ENCODE measurements around the gene COPS9.

The COPS9 gene

GRCh38 chr2:240125742-240126141 lies 10.4 kb downstream of the COPS9 start:
- H3K27ac ChIP-seq (ENCODE audit: low read depth, low read length): no peak overlapping the region
- H3K4me1 ChIP-seq (ENCODE audit: control insufficient read depth, insufficient read depth, low read length): no peaks in the 10 kb centered on the region
- peaks cover 25% of the 10 kb centered on the region for H3K36me3 ChIP-seq (ENCODE audit: control insufficient read depth, insufficient read depth, low read length)
- H3K9ac ChIP-seq (ENCODE audit: low read length): no peak overlapping the region
- no peaks in the 10 kb centered on the region for H3K27me3 ChIP-seq (ENCODE audit: control insufficient read depth, insufficient read depth, low read length)
- no peak overlapping the region for H3K4me3 ChIP-seq (ENCODE audit: low read length)

DNA sequence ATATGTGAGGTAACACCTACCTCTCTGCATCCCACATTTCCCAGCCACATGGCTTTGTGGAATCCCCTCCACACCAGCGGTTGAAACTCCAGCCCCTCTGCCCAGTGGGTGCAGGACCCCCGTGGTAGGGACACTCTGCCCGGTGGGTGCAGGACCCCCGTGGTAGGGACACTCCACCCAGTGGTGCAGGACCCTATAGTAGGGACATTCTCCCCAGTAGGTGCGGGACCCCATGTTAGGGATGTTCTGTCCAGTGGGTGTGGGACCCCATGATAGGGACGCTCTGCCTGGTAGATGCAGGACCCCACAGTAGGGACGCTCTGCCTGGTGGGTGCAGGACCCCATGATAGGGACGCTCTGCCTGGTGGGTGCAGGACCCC lies 11.5 kb downstream of the COPS9 start:
- H3K27ac ChIP-seq (ENCODE audit: low read depth, low read length): no peak overlapping the region

DNA sequence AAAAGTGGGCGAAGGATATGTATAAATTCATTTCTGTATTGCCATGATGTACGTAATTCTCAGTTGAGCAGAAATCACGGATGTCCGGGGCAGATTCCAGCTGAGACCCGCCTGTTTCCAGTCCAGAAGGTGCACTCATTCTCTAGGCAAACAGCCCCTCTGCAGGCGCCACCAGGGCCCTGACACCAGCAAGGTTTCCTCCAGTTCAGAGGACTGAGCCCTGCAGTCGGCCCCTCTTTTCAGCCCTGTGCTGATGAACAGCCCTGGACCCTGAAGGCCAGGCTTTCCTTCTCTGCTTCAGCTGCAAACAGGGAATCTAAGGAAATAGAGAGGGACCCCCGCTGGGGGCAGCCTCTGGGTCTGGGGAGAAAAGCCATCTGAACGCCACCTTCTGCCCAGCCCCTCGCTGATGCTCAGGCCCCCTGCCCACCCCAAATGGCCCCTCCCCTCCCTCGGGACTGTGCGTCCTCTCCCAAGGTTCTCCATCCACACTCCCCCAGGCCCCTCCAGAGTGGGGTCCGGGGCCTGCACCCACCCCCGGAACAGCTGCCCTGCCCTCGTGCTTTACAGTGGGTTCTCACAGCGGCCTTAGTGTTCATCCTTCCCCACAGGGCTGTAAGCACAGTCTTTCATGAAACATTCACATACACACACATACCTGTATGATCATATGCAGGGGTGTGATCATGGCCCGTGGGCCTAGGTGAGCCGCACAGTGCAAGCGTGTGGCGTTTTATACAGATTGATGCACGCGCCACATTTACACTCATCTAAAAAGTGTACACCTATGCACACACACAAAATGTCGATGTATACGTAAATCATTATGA lies 12.1 kb downstream of the COPS9 start:
- no peak overlapping the region for H3K4me3 ChIP-seq (ENCODE audit: low read length)
- H3K9ac ChIP-seq (ENCODE audit: low read length): no peak overlapping the region
- H3K27ac ChIP-seq (ENCODE audit: low read depth, low read length): no peak overlapping the region
- no peaks in the 10 kb centered on the region for H3K4me1 ChIP-seq (ENCODE audit: control insufficient read depth, insufficient read depth, low read length)
- H3K27me3 ChIP-seq (ENCODE audit: control insufficient read depth, insufficient read depth, low read length): no peaks in the 10 kb centered on the region
- peaks cover 12% of the 10 kb centered on the region for H3K36me3 ChIP-seq (ENCODE audit: control insufficient read depth, insufficient read depth, low read length)

More for the DNA sequence above, 11.5 kb downstream of the COPS9 start:
- no peaks in the 10 kb centered on the region for H3K27me3 ChIP-seq (ENCODE audit: control insufficient read depth, insufficient read depth, low read length)
- peaks cover 14% of the 10 kb centered on the region for H3K36me3 ChIP-seq (ENCODE audit: control insufficient read depth, insufficient read depth, low read length)
- H3K4me3 ChIP-seq (ENCODE audit: low read length): no peak overlapping the region
- H3K9ac ChIP-seq (ENCODE audit: low read length): no peak overlapping the region
- no peaks in the 10 kb centered on the region for H3K4me1 ChIP-seq (ENCODE audit: control insufficient read depth, insufficient read depth, low read length)

- Histone ChIP-seq H3K36me3 (ENCODE audit: control insufficient read depth, insufficient read depth, low read length) (no peaks in the 10 kb centered on the region), H3K4me1 (ENCODE audit: control insufficient read depth, insufficient read depth, low read length) (no peaks in the 10 kb centered on the region), H3K27ac (ENCODE audit: low read depth, low read length) (no peak overlapping the region), H3K9ac (ENCODE audit: low read length) (no peak overlapping the region), H3K4me3 (ENCODE audit: low read length) (no peak overlapping the region), H3K27me3 (ENCODE audit: control insufficient read depth, insufficient read depth, low read length) (no peaks in the 10 kb centered on the region)
Measured at GRCh38 chr2:240121675-240122074, 14.4 kb downstream of the COPS9 start.

- Histone ChIP-seq H3K4me3 (ENCODE audit: low read length) (no peak overlapping the region), H3K4me1 (ENCODE audit: control insufficient read depth, insufficient read depth, low read length) (no peaks in the 10 kb centered on the region), H3K27ac (ENCODE audit: low read depth, low read length) (no peak overlapping the region), H3K9ac (ENCODE audit: low read length) (no peak overlapping the region), H3K36me3 (ENCODE audit: control insufficient read depth, insufficient read depth, low read length) (no peaks in the 10 kb centered on the region), H3K27me3 (ENCODE audit: control insufficient read depth, insufficient read depth, low read length) (no peaks in the 10 kb centered on the region)
Measured at GRCh38 chr2:240121190-240121589, 14.9 kb downstream of the COPS9 start.

- H3K4me1 ChIP-seq (ENCODE audit: control insufficient read depth, insufficient read depth, low read length): no peaks in the 10 kb centered on the region
- H3K4me3 ChIP-seq (ENCODE audit: low read length): no peak overlapping the region
- H3K9ac ChIP-seq (ENCODE audit: low read length): no peak overlapping the region
- peaks cover 3% of the 10 kb centered on the region for H3K27me3 ChIP-seq (ENCODE audit: control insufficient read depth, insufficient read depth, low read length)
- no peak overlapping the region for H3K27ac ChIP-seq (ENCODE audit: low read depth, low read length)
- H3K36me3 ChIP-seq (ENCODE audit: control insufficient read depth, insufficient read depth, low read length): no peaks in the 10 kb centered on the region
Measured at GRCh38 chr2:240114233-240114632, 21.9 kb downstream of the COPS9 start.

DNA sequence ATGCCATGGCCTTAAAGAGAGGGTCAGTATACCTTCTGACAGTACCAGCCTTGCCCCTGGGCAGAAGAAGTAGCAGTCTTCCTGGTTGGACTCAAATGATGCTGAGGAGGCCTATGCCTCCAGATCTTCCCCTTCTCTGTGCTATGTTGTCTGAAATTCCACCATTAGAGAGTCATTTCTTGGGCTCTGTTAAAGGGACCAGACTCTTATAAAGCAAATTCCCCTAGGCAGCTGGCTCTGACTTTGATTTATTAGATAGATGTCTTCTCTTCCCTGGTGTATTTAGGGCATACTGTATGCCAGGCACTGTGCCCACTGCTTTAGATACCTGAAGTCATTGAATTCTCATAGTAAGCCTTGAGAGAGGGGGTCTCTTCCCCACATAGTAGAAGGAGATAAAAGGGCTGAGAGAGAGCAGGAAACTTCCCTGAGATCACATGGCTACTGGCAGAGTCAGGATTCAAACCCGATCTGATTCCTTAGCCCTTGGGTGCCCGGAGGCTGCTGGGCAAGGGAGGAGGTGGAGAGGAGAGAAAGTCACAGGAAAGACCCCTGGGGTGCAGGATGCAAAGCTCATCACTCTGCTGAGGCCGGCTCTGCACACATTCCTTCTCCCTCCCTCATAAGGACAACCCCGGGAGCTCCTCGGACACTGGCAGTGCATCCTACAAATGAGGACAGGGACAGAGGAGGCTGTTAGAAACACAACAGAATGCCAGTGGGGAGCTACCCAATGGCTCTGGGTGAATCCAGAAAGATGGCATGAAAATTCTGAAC lies 23.0 kb downstream of the COPS9 start:
- no peaks in the 10 kb centered on the region for H3K36me3 ChIP-seq (ENCODE audit: control insufficient read depth, insufficient read depth, low read length)
- H3K4me1 ChIP-seq (ENCODE audit: control insufficient read depth, insufficient read depth, low read length): no peaks in the 10 kb centered on the region
- H3K27me3 ChIP-seq (ENCODE audit: control insufficient read depth, insufficient read depth, low read length): peaks cover 3% of the 10 kb centered on the region
- H3K27ac ChIP-seq (ENCODE audit: low read depth, low read length): no peak overlapping the region
- no peak overlapping the region for H3K4me3 ChIP-seq (ENCODE audit: low read length)
- no peak overlapping the region for H3K9ac ChIP-seq (ENCODE audit: low read length)

- Histone ChIP-seq H3K36me3 (ENCODE audit: control insufficient read depth, insufficient read depth, low read length) (no peaks in the 10 kb centered on the region), H3K4me3 (ENCODE audit: low read length) (no peak overlapping the region), H3K27ac (ENCODE audit: low read depth, low read length) (no peak overlapping the region), H3K27me3 (ENCODE audit: control insufficient read depth, insufficient read depth, low read length) (peaks cover 3% of the 10 kb centered on the region), H3K9ac (ENCODE audit: low read length) (no peak overlapping the region), H3K4me1 (ENCODE audit: control insufficient read depth, insufficient read depth, low read length) (no peaks in the 10 kb centered on the region)
Measured at GRCh38 chr2:240111253-240111652, 24.9 kb downstream of the COPS9 start.

- Histone ChIP-seq H3K27ac (ENCODE audit: low read depth, low read length) (no peak overlapping the region), H3K36me3 (ENCODE audit: control insufficient read depth, insufficient read depth, low read length) (no peaks in the 10 kb centered on the region), H3K27me3 (ENCODE audit: control insufficient read depth, insufficient read depth, low read length) (peaks cover 5% of the 10 kb centered on the region), H3K4me3 (ENCODE audit: low read length) (no peak overlapping the region), H3K9ac (ENCODE audit: low read length) (no peak overlapping the region), H3K4me1 (ENCODE audit: control insufficient read depth, insufficient read depth, low read length) (no peaks in the 10 kb centered on the region)
Measured at GRCh38 chr2:240109386-240109785, 26.7 kb downstream of the COPS9 start.

DNA sequence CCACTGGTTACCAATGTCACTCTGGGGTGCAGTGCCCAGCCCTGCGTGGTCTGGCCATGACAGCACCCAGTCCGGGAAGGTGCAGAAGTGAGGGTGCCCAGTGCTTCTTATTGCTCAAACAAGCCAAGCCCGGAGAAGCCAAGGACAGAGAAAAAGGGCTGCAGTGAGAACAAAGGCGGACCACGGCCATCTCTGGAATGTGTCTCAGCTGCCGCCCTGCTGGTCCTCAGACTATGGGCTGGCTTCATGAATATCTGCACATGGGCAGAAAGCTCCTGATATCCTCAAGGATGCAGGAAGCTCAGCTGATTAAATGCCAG lies 28.7 kb downstream of the COPS9 start:
- Histone ChIP-seq H3K36me3 (ENCODE audit: control insufficient read depth, insufficient read depth, low read length) (no peaks in the 10 kb centered on the region), H3K4me3 (ENCODE audit: low read length) (no peak overlapping the region), H3K4me1 (ENCODE audit: control insufficient read depth, insufficient read depth, low read length) (no peaks in the 10 kb centered on the region), H3K27ac (ENCODE audit: low read depth, low read length) (no peak overlapping the region), H3K27me3 (ENCODE audit: control insufficient read depth, insufficient read depth, low read length) (peaks cover 5% of the 10 kb centered on the region), H3K9ac (ENCODE audit: low read length) (no peak overlapping the region)

DNA sequence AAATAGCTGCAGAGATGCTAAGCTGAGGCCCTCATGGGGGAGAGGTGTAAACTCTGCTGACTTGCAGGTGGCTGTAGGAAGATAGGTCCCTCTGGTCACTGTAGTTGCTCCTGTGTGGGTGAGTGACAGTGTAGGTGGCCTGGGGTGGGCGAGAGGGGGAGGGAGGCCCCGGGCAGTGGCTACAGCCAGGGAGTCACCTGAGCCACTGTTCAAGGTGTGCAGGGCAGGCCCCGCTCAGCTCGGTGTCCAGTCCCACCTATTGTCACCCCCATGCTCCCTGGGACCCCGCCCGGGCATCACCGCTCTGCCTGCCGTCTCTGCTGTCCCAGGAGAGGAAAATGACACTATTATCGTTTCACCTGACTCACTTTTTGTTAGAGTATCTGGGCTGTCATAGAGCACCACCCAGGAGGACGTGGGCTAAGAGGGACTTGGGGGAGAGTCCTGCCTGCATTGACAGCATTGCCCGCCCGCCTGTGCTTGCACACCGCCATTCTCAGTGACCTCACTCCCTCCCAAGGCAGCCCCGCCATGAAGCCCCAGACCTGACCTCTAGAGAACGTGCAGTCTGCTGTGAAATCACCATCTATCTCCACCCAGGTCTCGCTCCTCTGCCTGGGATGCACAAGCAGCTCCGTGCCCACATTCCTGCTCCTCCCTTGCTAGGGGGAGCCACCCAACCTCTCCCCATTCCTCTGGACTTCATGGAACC lies 29.2 kb downstream of the COPS9 start:
- H3K4me3 ChIP-seq (ENCODE audit: low read length): no peak overlapping the region
- H3K36me3 ChIP-seq (ENCODE audit: control insufficient read depth, insufficient read depth, low read length): no peaks in the 10 kb centered on the region
- peaks cover 5% of the 10 kb centered on the region for H3K27me3 ChIP-seq (ENCODE audit: control insufficient read depth, insufficient read depth, low read length)
- H3K27ac ChIP-seq (ENCODE audit: low read depth, low read length): no peak overlapping the region
- no peak overlapping the region for H3K9ac ChIP-seq (ENCODE audit: low read length)
- H3K4me1 ChIP-seq (ENCODE audit: control insufficient read depth, insufficient read depth, low read length): no peaks in the 10 kb centered on the region

GRCh38 chr2:240105982-240106381 lies 30.1 kb downstream of the COPS9 start:
- no peak overlapping the region for H3K9ac ChIP-seq (ENCODE audit: low read length)
- no peaks in the 10 kb centered on the region for H3K4me1 ChIP-seq (ENCODE audit: control insufficient read depth, insufficient read depth, low read length)
- H3K27me3 ChIP-seq (ENCODE audit: control insufficient read depth, insufficient read depth, low read length): peaks cover 5% of the 10 kb centered on the region
- no peaks in the 10 kb centered on the region for H3K36me3 ChIP-seq (ENCODE audit: control insufficient read depth, insufficient read depth, low read length)
- H3K27ac ChIP-seq (ENCODE audit: low read depth, low read length): no peak overlapping the region
- H3K4me3 ChIP-seq (ENCODE audit: low read length): no peak overlapping the region

All from rectal smooth muscle tissue (tissue), 1 donor.